A549 treated with AZD9567 at 1 μM for 4 hours (cell line): ENCODE data around the gene UGT2B17. TPM values are rescaled to one million over a fixed set of nuclear protein-coding genes. Genes with fewer than 3 reads are reported as not detected.

Experiments
- total RNA-seq: library from RNA; stranded (reverse); fragments of 200-300 nt; extraction: Qiagen RNA extraction; gene quantifications from 5 replicates; pipeline ENCODE4 v1.2.3, GENCODE V29; 2022; ENCODE audit not compliant: insufficient read depth

UGT2B17 gene
- total RNA-seq: not detected in 5 replicates

GRCh38 chr4:68576272-68577125 is at the start of gene UGT2B17:
TSS of gene UGT2B17 (minus strand) at chr4:68576322. CDS start at chr4:68568484, 7,838 bp downstream.

Other genes starting within 250 kb of the UGT2B17 start
- 32.1 to 34.9 TPM (median 33.1 TPM) in 5 replicates for gene YTHDC1, start 226.2 kb downstream of the UGT2B17 start, total RNA-seq
- gene TMPRSS11E, start 128.9 kb downstream of the UGT2B17 start, total RNA-seq: 0.03 TPM in 1 of 5 replicates, not detected in the others
- 0.08 to 0.10 TPM (median 0.09 TPM) in 3 of 5 replicates, not detected in the others for gene UGT2B15, start 94.3 kb upstream of the UGT2B17 start, total RNA-seq
- not detected in 5 replicates for gene UGT2B10, start 239.7 kb upstream of the UGT2B17 start, total RNA-seq